ENCODE data around the gene GIPC2.

DNA sequence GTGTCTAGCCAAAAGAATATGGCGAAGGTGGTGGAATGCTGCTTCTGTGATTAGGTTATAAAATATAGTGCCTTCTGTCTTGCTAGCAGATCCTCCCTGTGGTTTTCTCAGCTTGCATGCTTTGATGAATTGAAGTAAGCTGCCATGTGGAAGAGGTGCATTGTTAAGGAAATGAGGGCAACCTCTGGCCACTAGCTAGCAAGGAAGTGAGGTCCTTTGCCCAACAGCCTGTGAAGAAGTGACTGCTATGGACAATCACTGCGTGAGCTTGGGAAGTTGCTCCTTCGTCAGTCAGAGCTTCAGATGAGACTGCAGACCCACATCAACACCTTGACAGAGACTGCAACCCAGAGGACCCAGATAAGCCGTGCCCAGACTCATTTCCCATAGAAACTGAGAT, 109.4 kb downstream of the GIPC2 start:
- TF ChIP-seq CTCF (IDR thresholded peaks at IDR 0.05): no peak
- TF ChIP-seq ZFX (IDR thresholded peaks at IDR 0.05; ENCODE audit: borderline replicate concordance): no peak

All from 22Rv1 (cell line).